ENCODE measurements around the gene TGIF1. TPM values are rescaled to one million over a fixed set of nuclear protein-coding genes. Genes with fewer than 3 reads are reported as not detected.

Gene TGIF1
- total and polyA plus RNA-seq, 9 of the 15 experiments (the other 6 are each of a cell fraction or from before 2014, with no cell fraction given): 16.1 to 77.7 (median 44.6) TPM

- TF ChIP-seq ZBTB11 (CRISPR knock-in tag; IDR thresholded peaks at IDR 0.05) (no peak; a peak in 1 of 6 replicates), RAD21 (CRISPR knock-in tag; conservative IDR thresholded peaks at IDR 0.05 in 1 of 2, IDR thresholded peaks at IDR 0.05 in 1 of 2) (peak in 1 of 2 experiments; percentile 33; a peak in 3 of 4 replicates), TEAD4 (IDR thresholded peaks at IDR 0.05; ENCODE audit: low read length) (0 out of 2 replicates have a peak, but pooled peaks have one; percentile 6), TEAD4 (CRISPR knock-in tag; IDR thresholded peaks at IDR 0.05; ENCODE audit: borderline replicate concordance) (no peak), KLF13 (tag; IDR thresholded peaks at IDR 0.05; ENCODE audit: borderline replicate concordance, low read depth) (peak; percentile 68), PREB (CRISPR knock-in tag; IDR thresholded peaks at IDR 0.05) (no peak), SIRT6 (IDR thresholded peaks at IDR 0.05; ENCODE audit: low read depth, low read length) (no peak), TARDBP (IDR thresholded peaks at IDR 0.05) (no peak), ZNF830 (CRISPR knock-in tag; IDR thresholded peaks at IDR 0.05) (peak; percentile 95; the same call in 1 of the 2 replicates), ZNF311 (CRISPR knock-in tag; IDR thresholded peaks at IDR 0.05) (0 out of 2 replicates have a peak, but pooled peaks have one; percentile 7), BMI1 (IDR thresholded peaks at IDR 0.05; ENCODE audit: low read length) (no peak), FOS (IDR thresholded peaks at IDR 0.05; ENCODE audit: extremely low read depth, insufficient read length) (peak; percentile 26), BDP1 (IDR thresholded peaks at IDR 0.05; ENCODE audit: insufficient read depth, insufficient read length) (no peak), POLR2B (IDR thresholded peaks at IDR 0.05; ENCODE audit: low read depth, partially characterized antibody) (no peak), NR2C1 (IDR thresholded peaks at IDR 0.05) (no peak), NR2C1 (tag; IDR thresholded peaks at IDR 0.05) (no peak), SMARCC2 (IDR thresholded peaks at IDR 0.05; ENCODE audit: low read depth) (no peak), SMAD4 (CRISPR knock-in tag; conservative IDR thresholded peaks at IDR 0.05) (peak; percentile 97), ZNF57 (CRISPR knock-in tag; IDR thresholded peaks at IDR 0.05) (0 out of 2 replicates have a peak, but pooled peaks have one; percentile 54), RHOXF2B (CRISPR knock-in tag; conservative IDR thresholded peaks at IDR 0.05) (no peak), HBP1 (CRISPR knock-in tag; IDR thresholded peaks at IDR 0.05) (peak; percentile 80; the same call in 1 of the 2 replicates), ZNF696 (CRISPR knock-in tag; conservative IDR thresholded peaks at IDR 0.05) (no peak), YBX1 (IDR thresholded peaks at IDR 0.05) (no peak)
Measured at GRCh38 chr18:3447895-3448837, 1.8 kb upstream of the TGIF1 start (continued).

Data from K562 (cell line).